HG03342 (cell line): Measurements from ENCODE around the gene PRKAG2.
"Not testable (repeated sequence)": the region's sequence is repeated elsewhere in the genome, so short reads cannot be mapped to it uniquely, and the experiment has no call there.

Experiments
- ATAC-seq: cut with Tn5 transposase; IDR thresholded peaks from one replicate; pipeline ENCODE4 v1.9.1; 2021; ENCODE audit warnings: mild to moderate bottlenecking, moderate library complexity; ENCODE audit not compliant: unreplicated experiment

The PRKAG2 gene

DNA sequence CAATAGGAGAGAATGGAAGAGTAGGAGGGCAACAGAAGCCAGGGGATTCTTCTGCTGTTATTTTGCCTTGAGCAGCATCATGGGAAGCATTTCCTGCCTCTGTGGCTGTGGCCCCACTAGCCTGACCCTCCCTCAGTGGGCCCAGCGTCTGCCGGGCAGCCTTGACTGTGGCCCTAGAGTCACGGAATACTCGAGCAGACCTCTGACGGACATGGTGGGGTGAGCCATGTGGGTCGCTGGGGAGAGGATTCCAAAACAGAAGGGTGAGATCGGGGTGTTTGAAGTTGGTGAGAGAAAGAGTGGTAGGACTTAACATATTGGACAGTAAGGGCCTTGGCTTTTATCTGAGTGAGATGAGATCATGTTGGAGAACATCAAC lies 8.3 kb upstream of the PRKAG2 start:
- ATAC-seq = no peak

DNA sequence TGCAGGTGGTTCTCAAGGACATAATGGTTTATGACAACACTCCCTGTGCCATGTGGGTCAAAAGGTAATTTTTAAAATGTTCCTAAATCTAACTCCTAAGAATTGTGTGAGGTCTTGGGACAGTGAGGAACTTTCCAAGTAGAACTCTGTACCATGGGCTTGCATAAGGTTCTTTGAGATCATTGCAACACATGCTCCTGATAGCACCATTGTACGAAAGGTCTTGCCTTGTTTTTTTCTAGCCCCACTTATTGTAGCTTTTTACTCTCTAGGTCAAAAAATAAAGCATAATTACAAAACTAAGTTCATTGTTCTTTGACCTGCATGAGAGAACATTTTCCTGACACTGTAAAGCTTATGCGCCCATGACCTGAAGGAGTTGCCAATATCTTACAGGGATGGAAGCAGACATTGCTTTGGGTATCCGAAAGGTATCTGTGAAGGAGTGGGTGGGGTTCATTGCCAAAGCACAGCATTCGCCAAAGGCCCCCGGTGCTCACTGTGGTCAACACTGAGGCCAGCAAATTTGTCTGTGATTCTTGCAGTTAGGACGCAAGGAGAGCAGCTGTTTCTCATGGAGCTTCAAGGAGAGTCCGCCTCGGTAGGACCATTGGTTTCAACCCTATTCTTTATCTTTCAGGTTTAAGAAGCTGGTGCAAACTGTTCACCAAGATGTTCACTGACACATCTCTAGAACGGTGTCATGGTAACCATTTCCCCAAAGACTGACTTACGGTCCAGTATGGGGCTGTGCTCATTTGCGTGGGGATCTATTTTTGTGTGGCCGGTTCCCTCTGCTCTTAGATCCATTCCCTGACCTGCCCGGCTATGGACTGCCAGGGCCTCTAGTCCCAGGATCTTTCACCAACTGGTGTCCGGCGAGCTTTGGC lies 7.6 kb upstream of the PRKAG2 start:
- no peak for ATAC-seq

DNA sequence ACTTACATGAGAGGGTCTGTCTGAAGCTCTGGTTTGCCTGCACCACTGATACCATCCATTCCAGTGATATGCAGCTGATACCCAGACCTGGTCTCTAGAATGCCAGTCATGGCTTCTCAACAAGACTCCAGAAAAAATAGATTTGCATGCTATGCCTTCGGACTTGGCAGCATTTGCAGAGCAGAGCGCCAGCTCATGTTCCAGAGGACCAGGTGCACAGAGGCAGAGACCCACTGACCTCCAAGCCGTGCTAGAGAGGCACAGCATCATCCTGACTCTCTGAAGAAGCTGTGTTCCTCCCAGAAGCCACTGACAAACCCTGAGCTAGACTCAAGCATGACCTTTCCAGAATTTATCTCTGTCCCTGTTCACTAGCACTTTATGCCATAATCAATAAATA lies 6.9 kb upstream of the PRKAG2 start:
- ATAC-seq = no peak

GRCh38 chr7:151882734-151883133 lies 5.8 kb upstream of the PRKAG2 start:
- ATAC-seq = no peak

GRCh38 chr7:151880688-151881087 lies 3.8 kb upstream of the PRKAG2 start:
- no peak for ATAC-seq

- no peak for ATAC-seq
Observed at GRCh38 chr7:151877911-151878835, 1.3 kb upstream of the PRKAG2 start.

GRCh38 chr7:151875942-151876898 lies 695 bp downstream of the PRKAG2 start:
- ATAC-seq = no peak

DNA sequence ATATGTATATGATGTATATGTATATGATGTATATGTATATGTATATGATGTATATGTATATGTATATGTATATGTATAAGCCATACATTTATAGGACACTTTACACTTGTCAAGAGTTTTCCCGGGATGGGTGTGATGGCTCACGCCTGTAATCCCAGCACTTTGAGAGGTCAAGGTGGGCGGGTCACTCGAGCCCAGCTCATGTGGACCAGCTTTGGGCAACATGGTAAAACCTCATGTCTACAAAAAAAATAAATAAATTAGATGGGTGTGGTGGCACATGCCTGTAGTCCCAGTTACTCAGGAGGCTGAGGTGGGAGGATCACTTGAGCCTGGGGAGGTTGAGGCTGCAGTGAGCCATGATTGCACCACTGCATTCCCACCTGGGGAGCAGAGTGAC lies 2.4 kb downstream of the PRKAG2 start:
- not testable (repeated sequence) for ATAC-seq

GRCh38 chr7:151873402-151873965 lies 3.4 kb downstream of the PRKAG2 start:
- ATAC-seq = no peak

GRCh38 chr7:151872531-151873401 lies 4.1 kb downstream of the PRKAG2 start:
- no peak for ATAC-seq

GRCh38 chr7:151871904-151872303 lies 5.0 kb downstream of the PRKAG2 start:
- ATAC-seq = no peak

DNA sequence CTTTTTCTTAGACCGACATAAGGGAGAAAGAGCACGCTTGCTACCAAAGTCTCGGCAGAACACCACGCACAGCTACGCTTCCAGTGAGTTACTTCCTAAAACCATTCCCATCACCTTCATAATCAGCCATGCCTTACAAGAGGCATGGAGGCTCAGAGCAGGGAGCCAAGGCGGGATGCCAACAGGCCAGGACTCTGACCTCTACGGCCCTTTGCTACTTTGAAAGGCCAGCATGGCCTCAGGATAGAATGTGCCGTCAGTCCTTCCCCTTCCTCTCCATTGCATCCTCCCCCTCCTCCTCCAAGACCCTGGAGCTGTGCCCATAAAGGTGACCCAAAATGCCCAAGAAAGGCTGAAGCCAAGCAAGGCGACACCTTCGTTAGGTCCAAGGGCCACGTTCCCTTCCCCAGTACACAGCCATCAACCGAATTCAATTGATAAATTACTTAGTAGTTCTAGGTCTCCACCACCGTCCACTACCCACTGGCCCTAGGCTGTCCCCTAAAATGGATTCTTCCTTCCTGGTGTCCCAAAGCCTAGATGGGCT lies 5.7 kb downstream of the PRKAG2 start:
- ATAC-seq = no peak

- no peak for ATAC-seq
Observed at GRCh38 chr7:151869968-151870918, 6.7 kb downstream of the PRKAG2 start.

DNA sequence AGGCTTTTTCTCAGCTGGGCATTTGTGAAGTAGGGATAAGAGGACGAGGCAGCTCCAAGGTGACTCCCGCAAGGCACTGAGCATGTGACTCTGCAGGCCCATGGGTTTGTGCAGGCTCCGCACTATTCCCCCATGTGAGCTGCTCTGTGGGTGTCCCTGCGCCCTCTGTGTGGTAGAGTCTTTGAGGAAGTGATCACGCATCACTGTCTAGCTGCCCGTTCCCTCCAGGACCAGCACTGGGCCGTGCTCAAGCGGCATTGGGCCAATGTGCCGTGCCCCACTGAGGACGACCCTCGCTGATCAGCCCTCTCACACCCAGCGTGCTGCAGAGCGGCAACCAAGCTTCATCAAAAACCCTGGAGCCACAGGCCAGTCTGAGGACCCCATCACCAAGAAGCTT lies 7.5 kb downstream of the PRKAG2 start:
- no peak for ATAC-seq

- ATAC-seq = no peak
Observed at GRCh38 chr7:151869109-151869428, 7.8 kb downstream of the PRKAG2 start.

DNA sequence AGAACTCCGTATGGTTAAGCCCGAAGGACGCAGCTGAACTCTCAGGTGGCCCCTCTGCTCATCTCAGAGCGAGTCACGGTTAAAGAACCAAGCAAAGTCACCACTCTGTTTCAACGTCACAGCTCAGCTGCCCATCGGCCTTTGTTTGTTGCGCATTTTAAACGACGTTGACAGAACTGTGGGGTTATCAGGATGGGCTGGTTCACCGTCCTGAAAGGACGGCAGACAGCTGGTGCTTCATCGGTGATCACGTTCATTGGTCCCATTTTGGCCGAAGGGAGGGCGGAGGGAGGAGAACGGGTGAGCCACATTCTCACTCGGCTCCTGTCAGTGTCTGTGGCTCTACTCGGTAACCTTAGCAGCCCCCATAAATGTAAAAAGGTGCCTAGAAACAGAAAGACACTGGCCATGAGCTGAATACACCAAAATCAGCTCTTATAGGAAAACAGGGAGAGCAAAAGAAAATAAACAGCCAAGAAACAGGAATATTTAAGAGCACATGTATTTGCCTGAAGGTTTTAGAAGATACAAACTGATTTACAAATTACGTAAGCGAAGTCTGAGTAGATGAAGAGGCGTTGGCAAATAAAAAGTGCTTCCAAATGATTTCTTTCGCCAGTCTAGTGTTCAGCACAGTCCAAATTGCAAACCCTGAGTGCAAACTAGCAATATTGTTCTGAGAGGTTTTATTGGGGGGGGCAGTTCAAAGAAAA lies 8.4 kb downstream of the PRKAG2 start:
- no peak for ATAC-seq

DNA sequence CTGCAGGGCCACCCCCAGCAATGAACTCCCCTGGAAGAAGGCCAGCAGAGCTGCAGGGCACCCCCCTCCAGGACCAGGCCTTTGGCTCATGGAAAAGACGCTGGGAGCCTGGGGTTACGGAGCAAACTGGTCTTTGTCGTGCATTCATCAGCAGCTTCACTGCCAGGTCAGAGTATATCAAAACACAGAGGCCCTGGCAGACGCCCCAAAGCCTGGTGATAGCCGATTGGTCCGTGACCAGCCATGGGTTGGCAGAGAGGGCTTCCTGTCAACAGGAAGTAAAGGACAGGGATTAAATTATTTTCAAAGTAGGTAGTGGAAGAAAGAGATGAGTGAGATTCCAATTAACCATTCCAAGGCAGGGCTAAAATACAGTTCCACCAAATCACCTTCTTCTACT lies 9.0 kb downstream of the PRKAG2 start:
- ATAC-seq = no peak
